HCT116 (cell line): Measurements from ENCODE around the gene SPATA33. TPM values are rescaled to one million over a fixed set of nuclear protein-coding genes. Genes with fewer than 3 reads are reported as not detected.

Source experiments
- ATAC-seq: fragments of 200-7000 bp; cut with Tn5 transposase; 2 replicates; pipeline ENCODE4 v1.9.1; 2020; ENCODE audit warnings: mild to moderate bottlenecking, moderate library complexity
- BruUV-seq: library from RNA; stranded (reverse); fragments of 400-500 nt; replicated peaks from 2 replicates; lab custom pipeline; 2021; lab: Mats Ljungman, UMichigan
- CTCF ChIA-PET: fragments of 300-600 bp; sonication (Branson Sonifier 250); formaldehyde crosslinking; loops from one replicate; lab custom pipeline; 2021; ENCODE audit warnings: antibody characterized with exemption; lab: Charles Lee
- POLR2A ChIA-PET: fragments of 300-600, 350-600 bp; sonication (Branson Sonifier 250); formaldehyde crosslinking; loops from one replicate; lab custom pipeline; 2021; ENCODE audit warnings: antibody characterized with exemption; lab: Charles Lee
- RAD21 ChIA-PET, 2 experiments: fragments of 300-600 bp; sonication (Branson Sonifier 250); formaldehyde crosslinking; loops; one replicate each; lab custom pipeline; 2023; ENCODE audit warnings: low total read pairs in 2 of 2; ENCODE audit not compliant: uncharacterized antibody in 2 of 2, unreplicated experiment in 2 of 2, low non-redundant PET in 1 of 2; lab: Charles Lee
- DNase-seq: peaks from one replicate; pipeline ENCODE4 v3.0.0-alpha.2; 2010; ENCODE audit warnings: low read depth, low spot score
- H2AFZ ChIP-seq: fragments of 200-600 bp; shearing (Covaris generic), sonication (generic); 2 replicates; pipeline ENCODE4 v1.6.1; 2017; ENCODE audit warnings: low read depth, mixed run types, mixed read lengths, antibody characterized with exemption, low read length; ENCODE audit not compliant: poor library complexity, severe bottlenecking
- H3K27ac ChIP-seq: 2 replicates; pipeline ENCODE4 v1.5.1; 2012; ENCODE audit warnings: low read depth, low read length
- H3K27me3 ChIP-seq: fragments of 200-600 bp; sonication (generic); 2 replicates; pipeline ENCODE4 v1.6.1; 2016; ENCODE audit warnings: mixed run types, low read length, mixed read lengths; ENCODE audit not compliant: insufficient read depth
- H3K36me3 ChIP-seq, 2 experiments: fragments of 200-500 bp in 1 of 2; fragments of 200-600 bp in 1 of 2; sonication (Bioruptor generic) in 1 of 2; sonication (generic) in 1 of 2; 2 replicates each; pipeline versions ENCODE4 v1.5.1 to v1.6.1; 2014 to 2016; ENCODE audit warnings: low read length in 2 of 2, inconsistent platforms in 1 of 2, mixed read lengths in 1 of 2, mixed run types in 1 of 2; ENCODE audit not compliant: insufficient read depth in 2 of 2, control insufficient read depth in 1 of 2
- H3K4me1 ChIP-seq, 2 experiments: fragments of 200-600 bp in 1 of 2; sonication (generic) in 1 of 2; 2 replicates each; pipeline versions ENCODE4 v1.5.1 to v1.6.1; 2012 to 2017; ENCODE audit warnings: low read length in 2 of 2, inconsistent platforms in 1 of 2, mild to moderate bottlenecking in 1 of 2, mixed read lengths in 1 of 2, mixed run types in 1 of 2, moderate library complexity in 1 of 2; ENCODE audit not compliant: insufficient read depth in 2 of 2, control insufficient read depth in 1 of 2
- H3K4me2 ChIP-seq: fragments of 200-600 bp; sonication (generic); 2 replicates; pipeline ENCODE4 v1.6.1; 2017; ENCODE audit warnings: mixed run types, low read length, mixed read lengths
- H3K4me3 ChIP-seq, 2 experiments: fragments of 200-600 bp in 1 of 2; sonication (generic) in 1 of 2; replicated peaks in 1 of 2; 2 replicates each; pipeline ENCODE4 v1.5.1; 2011 to 2016; ENCODE audit warnings: low read length in 2 of 2, control low read depth in 1 of 2, low read depth in 1 of 2, mild to moderate bottlenecking in 1 of 2, mixed read lengths in 1 of 2, mixed run types in 1 of 2
- H3K79me2 ChIP-seq: fragments of 200-600 bp; sonication (generic); 2 replicates; pipeline ENCODE4 v1.6.1; 2017; ENCODE audit warnings: mild to moderate bottlenecking, mixed run types, low read length, moderate library complexity, mixed read lengths; ENCODE audit not compliant: insufficient read depth
- H3K9ac ChIP-seq: fragments of 200-600 bp; sonication (generic); 2 replicates; pipeline ENCODE4 v1.6.1; 2016; ENCODE audit warnings: low read length, mixed read lengths
- H3K9me2 ChIP-seq: fragments of 200-600 bp; sonication (generic), shearing (Covaris generic); 2 replicates; pipeline ENCODE4 v1.6.1; 2017; ENCODE audit warnings: mixed run types, mild to moderate bottlenecking, moderate library complexity; ENCODE audit not compliant: insufficient read depth
- H3K9me3 ChIP-seq, 2 experiments: fragments of 200-500 bp in 1 of 2; fragments of 200-600 bp in 1 of 2; sonication (Bioruptor generic) in 1 of 2; sonication (generic) in 1 of 2; 2 replicates each; pipeline ENCODE4 v1.6.1; 2014 to 2017; ENCODE audit warnings: low read length in 2 of 2, mixed read lengths in 2 of 2, inconsistent platforms in 1 of 2, low read depth in 1 of 2, mild to moderate bottlenecking in 1 of 2, mixed run types in 1 of 2, moderate library complexity in 1 of 2; ENCODE audit not compliant: control insufficient read depth in 1 of 2, insufficient read depth in 1 of 2
- H4K20me1 ChIP-seq: fragments of 200-600 bp; sonication (generic), shearing (Covaris generic); 2 replicates; pipeline ENCODE4 v1.6.1; 2017; ENCODE audit warnings: mixed run types, mild to moderate bottlenecking, moderate library complexity; ENCODE audit not compliant: insufficient read depth
- EGR1 ChIP-seq: IDR thresholded peaks from 2 replicates; pipeline ENCODE4 v1.6.1; 2012; ENCODE audit warnings: low read depth
- EZH2 ChIP-seq: fragments of 200-600 bp; sonication (generic); IDR thresholded peaks from 2 replicates; pipeline ENCODE4 v1.6.1; 2017; ENCODE audit warnings: antibody characterized with exemption, mixed run types
- FOSL1 ChIP-seq: IDR thresholded peaks from 2 replicates; pipeline ENCODE4 v1.6.1; 2012; ENCODE audit warnings: low read depth
- JUND ChIP-seq: IDR thresholded peaks from 2 replicates; pipeline ENCODE4 v1.6.1; 2012
- POLR2A ChIP-seq: IDR thresholded peaks from 2 replicates; pipeline ENCODE4 v1.7.0; 2011; ENCODE audit warnings: borderline replicate concordance; ENCODE audit not compliant: insufficient read depth, insufficient read length; ENCODE audit errors: extremely low read depth
- RAD21 ChIP-seq: IDR thresholded peaks from 2 replicates; pipeline ENCODE4 v1.6.1; 2012; ENCODE audit warnings: low read depth, mild to moderate bottlenecking
- SIN3A ChIP-seq: IDR thresholded peaks from 2 replicates; pipeline ENCODE4 v1.6.1; 2012; ENCODE audit warnings: low read depth
- SRF ChIP-seq: IDR thresholded peaks from 2 replicates; pipeline ENCODE4 v1.6.1; 2012; ENCODE audit warnings: low read depth
- TCF7L2 ChIP-seq: IDR thresholded peaks from 2 replicates; pipeline ENCODE4 v1.7.0; 2011; ENCODE audit warnings: borderline replicate concordance, inconsistent platforms; ENCODE audit not compliant: insufficient read depth, insufficient read length; ENCODE audit errors: extremely low read depth
- YY1 ChIP-seq: IDR thresholded peaks from 2 replicates; pipeline ENCODE4 v1.6.1; 2011; ENCODE audit warnings: low read length, low read depth, moderate library complexity, mild to moderate bottlenecking; ENCODE audit not compliant: insufficient replicate concordance; ENCODE audit errors: extremely low read depth
- ZFX ChIP-seq: fragments of 450-650 bp; IDR thresholded peaks from 2 replicates; pipeline ENCODE4 v1.6.1; 2017
- ZNF274 ChIP-seq: fragments of 200-500 bp; sonication (Bioruptor generic); IDR thresholded peaks from 2 replicates; pipeline ENCODE4 v1.6.1; 2014; ENCODE audit warnings: mild to moderate bottlenecking, low read depth, low read length, inconsistent platforms
- intact Hi-C: fragments of 100-400 bp; cut with micrococcal nuclease; formaldehyde crosslinking; loops from 2 replicates; pipeline ENCODE4 v1.10.0; 2022
- total RNA-seq: library from RNA; stranded (reverse); gene quantifications from one replicate; pipeline ENCODE4 v1.2.1, GENCODE V29; 2021; ENCODE audit not compliant: unreplicated experiment
- TF ChIP-seq, protein P1 (sequence below): IDR thresholded peaks from 2 replicates; pipeline ENCODE4 v1.6.1; 2012; ENCODE audit warnings: low read depth
- TF ChIP-seq, protein P2 (sequence below): IDR thresholded peaks from 2 replicates; pipeline ENCODE4 v1.6.1; 2012
- TF ChIP-seq, protein P3 (sequence below): IDR thresholded peaks from 2 replicates; pipeline ENCODE4 v1.6.1; 2012
- TF ChIP-seq, protein P4 (sequence below): IDR thresholded peaks from 2 replicates; pipeline ENCODE4 v1.6.1; 2011; ENCODE audit warnings: mild to moderate bottlenecking, low read length, moderate library complexity; ENCODE audit not compliant: insufficient replicate concordance; ENCODE audit errors: extremely low read depth

SPATA33 gene
- total RNA-seq, 1 experiment from 2014 or later, result 24.9 TPM

DNA sequence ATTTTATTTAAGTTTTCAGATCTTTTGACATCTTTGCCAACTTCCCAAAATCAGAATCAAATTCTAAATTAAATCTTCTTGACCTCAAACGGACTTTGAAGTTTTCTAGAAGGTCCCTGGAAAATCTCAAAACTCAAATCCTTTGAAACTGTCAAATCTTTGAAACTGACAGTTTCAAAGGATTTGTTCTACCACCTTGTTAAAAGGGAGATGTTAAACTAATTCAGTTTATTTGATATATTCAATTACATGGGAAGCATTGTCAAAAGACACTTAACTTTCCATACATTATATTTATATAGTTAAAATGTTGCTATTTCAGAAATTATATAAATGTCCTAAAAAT lies 47.6 kb upstream of the SPATA33 start (continued):
- no peak for TF ChIP-seq TCF7L2
- TF ChIP-seq ZNF274, result no peak
- TF ChIP-seq JUND, result no peak
- TF ChIP-seq SRF, result no peak
- TF ChIP-seq SIN3A, result no peak
- TF ChIP-seq RAD21, result no peak
- no peak for TF ChIP-seq POLR2A
- TF ChIP-seq, protein P1, sequence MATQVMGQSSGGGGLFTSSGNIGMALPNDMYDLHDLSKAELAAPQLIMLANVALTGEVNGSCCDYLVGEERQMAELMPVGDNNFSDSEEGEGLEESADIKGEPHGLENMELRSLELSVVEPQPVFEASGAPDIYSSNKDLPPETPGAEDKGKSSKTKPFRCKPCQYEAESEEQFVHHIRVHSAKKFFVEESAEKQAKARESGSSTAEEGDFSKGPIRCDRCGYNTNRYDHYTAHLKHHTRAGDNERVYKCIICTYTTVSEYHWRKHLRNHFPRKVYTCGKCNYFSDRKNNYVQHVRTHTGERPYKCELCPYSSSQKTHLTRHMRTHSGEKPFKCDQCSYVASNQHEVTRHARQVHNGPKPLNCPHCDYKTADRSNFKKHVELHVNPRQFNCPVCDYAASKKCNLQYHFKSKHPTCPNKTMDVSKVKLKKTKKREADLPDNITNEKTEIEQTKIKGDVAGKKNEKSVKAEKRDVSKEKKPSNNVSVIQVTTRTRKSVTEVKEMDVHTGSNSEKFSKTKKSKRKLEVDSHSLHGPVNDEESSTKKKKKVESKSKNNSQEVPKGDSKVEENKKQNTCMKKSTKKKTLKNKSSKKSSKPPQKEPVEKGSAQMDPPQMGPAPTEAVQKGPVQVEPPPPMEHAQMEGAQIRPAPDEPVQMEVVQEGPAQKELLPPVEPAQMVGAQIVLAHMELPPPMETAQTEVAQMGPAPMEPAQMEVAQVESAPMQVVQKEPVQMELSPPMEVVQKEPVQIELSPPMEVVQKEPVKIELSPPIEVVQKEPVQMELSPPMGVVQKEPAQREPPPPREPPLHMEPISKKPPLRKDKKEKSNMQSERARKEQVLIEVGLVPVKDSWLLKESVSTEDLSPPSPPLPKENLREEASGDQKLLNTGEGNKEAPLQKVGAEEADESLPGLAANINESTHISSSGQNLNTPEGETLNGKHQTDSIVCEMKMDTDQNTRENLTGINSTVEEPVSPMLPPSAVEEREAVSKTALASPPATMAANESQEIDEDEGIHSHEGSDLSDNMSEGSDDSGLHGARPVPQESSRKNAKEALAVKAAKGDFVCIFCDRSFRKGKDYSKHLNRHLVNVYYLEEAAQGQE, result no peak
- no peak for TF ChIP-seq FOSL1
- no peak for TF ChIP-seq YY1
- no peak for TF ChIP-seq EZH2

DNA sequence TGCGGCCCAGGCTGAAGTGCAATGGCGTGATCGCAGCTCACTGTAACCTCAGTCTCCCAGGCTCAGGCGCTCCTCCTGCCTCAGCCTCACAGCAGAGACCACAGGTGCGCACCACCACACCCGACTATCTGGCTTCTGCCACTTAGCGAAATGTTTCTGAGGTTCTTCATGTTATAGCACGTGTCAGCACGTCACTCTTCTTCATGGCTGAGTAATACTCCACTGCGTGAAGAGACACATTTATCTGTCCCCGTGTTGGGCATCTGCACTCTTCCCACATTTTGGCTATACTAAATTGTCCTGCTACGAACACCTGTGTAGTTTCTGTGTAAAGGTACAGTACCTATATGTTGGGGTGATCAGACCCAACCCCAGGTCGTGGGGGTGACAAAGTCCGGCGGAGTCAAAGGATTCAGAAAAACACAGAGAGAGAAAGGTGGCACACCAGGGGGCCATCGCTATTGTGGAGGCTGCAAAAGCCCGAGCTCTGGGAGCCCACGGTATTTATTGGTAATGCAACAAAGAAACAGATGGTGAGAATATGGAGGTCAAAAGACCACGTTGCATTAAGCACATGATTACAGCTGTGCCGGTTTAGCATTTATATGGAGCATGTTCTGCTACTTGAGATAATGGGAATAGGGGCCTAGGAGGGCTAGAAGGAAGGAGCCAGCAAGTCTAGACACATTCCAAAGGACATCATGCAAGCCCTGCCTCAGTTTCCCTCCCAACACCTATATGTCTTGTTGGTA lies 45.0 kb upstream of the SPATA33 start:
- Histone ChIP-seq H3K27ac (no peak overlapping the region), H3K9me2 (no peaks in the 10 kb centered on the region), H3K9me3 (no peaks in the 10 kb centered on the region), H3K27me3 (no peaks in the 10 kb centered on the region), H2AFZ (no peak overlapping the region), H3K4me2 (no peak overlapping the region), H3K36me3 (no peaks in the 10 kb centered on the region), H4K20me1 (no peaks in the 10 kb centered on the region), H3K9ac (no peak overlapping the region), H3K4me3 (no peak overlapping the region), H3K79me2 (no peaks in the 10 kb centered on the region), H3K4me1 (peaks cover 22 to 42% of the 10 kb centered on the region in 2 experiments)
- intact Hi-C loops, result no loop called here
- CTCF ChIA-PET, result interaction anchor here (1.1 kb wide), 1 partner anchor 11 kb away, joined by 4 read pairs; no protein-coding TSS in a partner anchor
- POLR2A ChIA-PET, result no interaction called here
- no TSS peak for BruUV-seq
- DNase-seq (no peak), ATAC-seq (no peak)
- RAD21 ChIA-PET, result no interaction called here
- TF ChIP-seq, protein P2, sequence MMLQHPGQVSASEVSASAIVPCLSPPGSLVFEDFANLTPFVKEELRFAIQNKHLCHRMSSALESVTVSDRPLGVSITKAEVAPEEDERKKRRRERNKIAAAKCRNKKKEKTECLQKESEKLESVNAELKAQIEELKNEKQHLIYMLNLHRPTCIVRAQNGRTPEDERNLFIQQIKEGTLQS, result no peak
- TF ChIP-seq ZFX (no peak), EGR1 (no peak), SIN3A (no peak), YY1 (no peak), RAD21 (no peak)
- TF ChIP-seq, protein P3, sequence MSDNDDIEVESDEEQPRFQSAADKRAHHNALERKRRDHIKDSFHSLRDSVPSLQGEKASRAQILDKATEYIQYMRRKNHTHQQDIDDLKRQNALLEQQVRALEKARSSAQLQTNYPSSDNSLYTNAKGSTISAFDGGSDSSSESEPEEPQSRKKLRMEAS, result no peak
- TF ChIP-seq, protein P4, sequence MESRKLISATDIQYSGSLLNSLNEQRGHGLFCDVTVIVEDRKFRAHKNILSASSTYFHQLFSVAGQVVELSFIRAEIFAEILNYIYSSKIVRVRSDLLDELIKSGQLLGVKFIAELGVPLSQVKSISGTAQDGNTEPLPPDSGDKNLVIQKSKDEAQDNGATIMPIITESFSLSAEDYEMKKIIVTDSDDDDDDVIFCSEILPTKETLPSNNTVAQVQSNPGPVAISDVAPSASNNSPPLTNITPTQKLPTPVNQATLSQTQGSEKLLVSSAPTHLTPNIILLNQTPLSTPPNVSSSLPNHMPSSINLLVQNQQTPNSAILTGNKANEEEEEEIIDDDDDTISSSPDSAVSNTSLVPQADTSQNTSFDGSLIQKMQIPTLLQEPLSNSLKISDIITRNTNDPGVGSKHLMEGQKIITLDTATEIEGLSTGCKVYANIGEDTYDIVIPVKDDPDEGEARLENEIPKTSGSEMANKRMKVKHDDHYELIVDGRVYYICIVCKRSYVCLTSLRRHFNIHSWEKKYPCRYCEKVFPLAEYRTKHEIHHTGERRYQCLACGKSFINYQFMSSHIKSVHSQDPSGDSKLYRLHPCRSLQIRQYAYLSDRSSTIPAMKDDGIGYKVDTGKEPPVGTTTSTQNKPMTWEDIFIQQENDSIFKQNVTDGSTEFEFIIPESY, result no peak
